HepG2 (cell line): ENCODE measurements around the gene CCBE1. TPM values are rescaled to one million over a fixed set of nuclear protein-coding genes. Genes with fewer than 3 reads are reported as not detected.
A peak's percentile ranks its signal among the peaks of the same experiment; 100 is the strongest.

ENCODE experiments used
- CREB1 ChIP-seq, 2 experiments: fragments of 450-650 bp in 1 of 2; IDR thresholded peaks; 2 replicates each; pipeline ENCODE4 v1.6.1; 2016 to 2017; ENCODE audit warnings: control low read depth in 1 of 2, mild to moderate bottlenecking in 1 of 2, missing compliant biosample characterization in 1 of 2, missing genetic modification characterization in 1 of 2
- FOXA1 ChIP-seq, 2 experiments: fragments of 450-650 bp in 1 of 2; sonication (generic) in 1 of 2; formaldehyde crosslinking in 1 of 2; IDR thresholded peaks; 2 replicates each; pipeline versions ENCODE4 v1.4.0 to v1.6.1; 2016 to 2020; ENCODE audit warnings: missing genetic modification reagents in 1 of 2
- FOXO1 ChIP-seq: sonication (generic); formaldehyde crosslinking; IDR thresholded peaks from 2 replicates; pipeline ENCODE4 v1.4.0; 2020; ENCODE audit warnings: missing genetic modification reagents
- GATAD2A ChIP-seq: IDR thresholded peaks from 2 replicates; pipeline ENCODE4 v1.6.1; 2016
- HMG20A ChIP-seq: IDR thresholded peaks from 2 replicates; pipeline ENCODE4 v1.6.1; 2016; ENCODE audit warnings: borderline replicate concordance
- HOXA3 ChIP-seq: sonication (generic); formaldehyde crosslinking; IDR thresholded peaks from 2 replicates; pipeline ENCODE4 v1.5.0; 2020; ENCODE audit warnings: missing genetic modification reagents
- KAT7 ChIP-seq: IDR thresholded peaks from 2 replicates; pipeline ENCODE4 v1.6.1; 2018; ENCODE audit warnings: borderline replicate concordance, missing compliant biosample characterization
- KLF13 ChIP-seq: sonication (generic); formaldehyde crosslinking; IDR thresholded peaks from 2 replicates; pipeline ENCODE4 v1.4.0; 2020; ENCODE audit warnings: mild to moderate bottlenecking, missing genetic modification reagents
- MED1 ChIP-seq: sonication (generic); formaldehyde crosslinking; IDR thresholded peaks from 2 replicates; pipeline ENCODE4 v1.4.0; 2020; ENCODE audit warnings: missing genetic modification reagents
- MIER2 ChIP-seq: IDR thresholded peaks from 2 replicates; pipeline ENCODE4 v1.6.1; 2016; ENCODE audit warnings: missing biosample characterization, missing genetic modification reagents
- NCOR1 ChIP-seq: fragments of 200-600 bp; sonication (generic); IDR thresholded peaks from 2 replicates; pipeline ENCODE4 v1.7.0; 2017; ENCODE audit warnings: antibody characterized with exemption, low read length, borderline replicate concordance
- NFKBIZ ChIP-seq: IDR thresholded peaks from 2 replicates; pipeline ENCODE4 v1.6.1; 2018; ENCODE audit warnings: missing genetic modification reagents, missing compliant biosample characterization
- TGIF2 ChIP-seq: IDR thresholded peaks from 2 replicates; pipeline ENCODE4 v1.6.1; 2016; ENCODE audit warnings: control low read depth, missing compliant biosample characterization
- ZNF143 ChIP-seq: sonication (generic); formaldehyde crosslinking; IDR thresholded peaks from 2 replicates; pipeline ENCODE4 v1.4.0; 2020; ENCODE audit warnings: missing genetic modification reagents
- ZNF468 ChIP-seq: sonication (generic); formaldehyde crosslinking; IDR thresholded peaks from 2 replicates; pipeline ENCODE4 v1.8.0; 2022; ENCODE audit warnings: mild to moderate bottlenecking, moderate library complexity, missing genetic modification reagents
- ZNF7 ChIP-seq: IDR thresholded peaks from 2 replicates; pipeline ENCODE4 v1.6.1; 2016; ENCODE audit warnings: missing biosample characterization, missing genetic modification reagents
- ZNF724P ChIP-seq: sonication (generic); formaldehyde crosslinking; IDR thresholded peaks from 2 replicates; pipeline ENCODE4 v1.8.0; 2022; ENCODE audit warnings: missing genetic modification reagents, borderline replicate concordance
- polyA plus RNA-seq, 8 experiments: library from polyadenylated mRNA; depleted of rRNA in 3 of 8; stranded (reverse) in 7 of 8; unstranded in 1 of 8; fragments of >200 nt; fragmentation: Illumina TruSeq in 4 of 8; extraction: Trizol in 4 of 8; gene quantifications; 2 replicates each; pipeline versions ENCODE4 v1.2.1 to v1.2.3, GENCODE V29; 2011 to 2016; ENCODE audit warnings: low read depth in 4 of 8, missing spikeins in 1 of 8, mixed read lengths in 1 of 8; ENCODE audit not compliant: insufficient read depth in 1 of 8
- total RNA-seq, 5 experiments: library from RNA; depleted of rRNA; stranded (reverse); fragments of >200 nt; fragmentation: Illumina TruSeq; extraction: Trizol; gene quantifications; 2 replicates each; pipeline ENCODE4 v1.2.3, GENCODE V29; 2016; ENCODE audit warnings: low read depth in 1 of 5
- TF ChIP-seq, protein P1 (sequence below): IDR thresholded peaks from 2 replicates; pipeline ENCODE4 v1.6.1; 2016; ENCODE audit warnings: low read depth
- TF ChIP-seq, protein P2 (sequence below): sonication (generic); formaldehyde crosslinking; IDR thresholded peaks from 2 replicates; pipeline ENCODE4 v1.5.0; 2020; ENCODE audit warnings: mild to moderate bottlenecking, missing genetic modification reagents
- TF ChIP-seq, protein P3 (sequence below): IDR thresholded peaks from 2 replicates; pipeline ENCODE4 v1.6.1; 2016; ENCODE audit warnings: mild to moderate bottlenecking
- TF ChIP-seq, protein P4 (sequence below): sonication (generic); formaldehyde crosslinking; IDR thresholded peaks from 2 replicates; pipeline ENCODE4 v1.9.0; 2022; ENCODE audit warnings: low read depth, missing genetic modification reagents
- TF ChIP-seq, protein P5 (sequence below): IDR thresholded peaks from 2 replicates; pipeline ENCODE4 v1.6.1; 2016; ENCODE audit warnings: missing genetic modification reagents, missing compliant biosample characterization
- TF ChIP-seq, protein P6 (sequence below), 2 experiments: fragments of 450-650 bp in 1 of 2; sonication (generic) in 1 of 2; formaldehyde crosslinking; IDR thresholded peaks; 2 replicates each; pipeline versions ENCODE4 v1.5.0 to v1.8.0; 2020 to 2022; ENCODE audit warnings: mild to moderate bottlenecking in 1 of 2, missing genetic modification reagents in 1 of 2

The CCBE1 gene
- total and polyA plus RNA-seq, 2 of the 13 experiments (the other 11 are each of a cell fraction or from before 2014, with no cell fraction given) = not detected

DNA sequence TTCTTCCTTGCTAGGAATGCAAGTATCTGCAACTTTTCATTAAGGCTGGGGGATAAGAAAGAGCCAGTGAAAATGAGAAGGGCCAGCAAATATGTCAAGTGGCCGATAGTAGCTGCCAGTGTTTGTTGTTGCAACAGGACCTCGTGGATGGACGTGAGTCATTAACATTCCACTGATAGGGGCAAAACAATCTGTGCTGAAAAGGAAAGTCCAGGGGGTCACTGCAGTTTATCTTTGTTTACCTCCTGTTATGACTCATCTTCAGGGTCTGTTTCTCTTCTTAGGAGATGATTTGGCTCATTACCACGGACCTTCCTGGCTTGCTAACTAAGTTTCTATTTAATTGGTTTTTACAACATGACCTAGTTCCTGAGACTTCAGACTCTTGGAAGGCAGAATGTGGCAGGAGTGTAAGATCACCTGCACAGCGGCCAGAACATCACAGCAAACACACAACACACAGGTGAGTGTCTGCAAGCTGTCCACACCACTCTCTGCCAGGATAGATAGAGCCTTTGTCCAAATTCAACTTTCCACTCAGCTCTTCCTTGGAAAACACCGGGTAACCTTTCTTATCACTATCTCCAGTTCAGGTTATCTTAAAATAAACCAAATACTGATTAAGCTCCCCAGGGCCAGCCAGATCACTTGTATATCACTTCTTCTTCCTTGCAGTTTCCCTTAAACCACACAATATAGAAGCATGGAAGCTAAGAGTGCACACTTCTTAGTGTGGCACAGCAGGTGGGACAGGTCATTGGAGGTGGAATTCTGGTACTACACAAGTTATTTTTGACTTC, 180.7 kb downstream of the CCBE1 start (continued):
- TF ChIP-seq ZNF468 (CRISPR knock-in tag) = no peak
- peak; percentile 41; the same call in 1 of the 2 replicates for TF ChIP-seq CREB1 (IDR thresholded peaks at IDR 0.05)
- peak; percentile 46; the same call in 1 of the 2 replicates for TF ChIP-seq CREB1 (CRISPR knock-in tag; IDR thresholded peaks at IDR 0.05)
- TF ChIP-seq MIER2 (CRISPR knock-in tag) = peak; percentile 92
- TF ChIP-seq, protein P1, sequence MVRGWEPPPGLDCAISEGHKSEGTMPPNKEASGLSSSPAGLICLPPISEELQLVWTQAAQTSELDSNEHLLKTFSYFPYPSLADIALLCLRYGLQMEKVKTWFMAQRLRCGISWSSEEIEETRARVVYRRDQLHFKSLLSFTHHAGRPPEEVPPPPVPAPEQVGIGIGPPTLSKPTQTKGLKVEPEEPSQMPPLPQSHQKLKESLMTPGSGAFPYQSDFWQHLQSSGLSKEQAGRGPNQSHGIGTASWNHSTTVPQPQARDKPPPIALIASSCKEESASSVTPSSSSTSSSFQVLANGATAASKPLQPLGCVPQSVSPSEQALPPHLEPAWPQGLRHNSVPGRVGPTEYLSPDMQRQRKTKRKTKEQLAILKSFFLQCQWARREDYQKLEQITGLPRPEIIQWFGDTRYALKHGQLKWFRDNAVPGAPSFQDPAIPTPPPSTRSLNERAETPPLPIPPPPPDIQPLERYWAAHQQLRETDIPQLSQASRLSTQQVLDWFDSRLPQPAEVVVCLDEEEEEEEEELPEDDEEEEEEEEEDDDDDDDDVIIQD (CRISPR knock-in tag) = peak; percentile 60
- TF ChIP-seq NCOR1 = peak; percentile 60; the same call in 1 of the 2 replicates
- TF ChIP-seq NFKBIZ (CRISPR knock-in tag) = peak; percentile 44; the same call in 1 of the 2 replicates
- no peak for TF ChIP-seq ZNF724P
- TF ChIP-seq, protein P2, sequence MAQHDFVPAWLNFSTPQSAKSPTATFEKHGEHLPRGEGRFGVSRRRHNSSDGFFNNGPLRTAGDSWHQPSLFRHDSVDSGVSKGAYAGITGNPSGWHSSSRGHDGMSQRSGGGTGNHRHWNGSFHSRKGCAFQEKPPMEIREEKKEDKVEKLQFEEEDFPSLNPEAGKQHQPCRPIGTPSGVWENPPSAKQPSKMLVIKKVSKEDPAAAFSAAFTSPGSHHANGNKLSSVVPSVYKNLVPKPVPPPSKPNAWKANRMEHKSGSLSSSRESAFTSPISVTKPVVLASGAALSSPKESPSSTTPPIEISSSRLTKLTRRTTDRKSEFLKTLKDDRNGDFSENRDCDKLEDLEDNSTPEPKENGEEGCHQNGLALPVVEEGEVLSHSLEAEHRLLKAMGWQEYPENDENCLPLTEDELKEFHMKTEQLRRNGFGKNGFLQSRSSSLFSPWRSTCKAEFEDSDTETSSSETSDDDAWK (CRISPR knock-in tag) = no peak
- TF ChIP-seq ZNF143 (CRISPR knock-in tag) = no peak
- peak; percentile 97 for TF ChIP-seq FOXO1 (CRISPR knock-in tag)
- no peak for TF ChIP-seq ZNF7 (CRISPR knock-in tag)
- TF ChIP-seq, protein P3, sequence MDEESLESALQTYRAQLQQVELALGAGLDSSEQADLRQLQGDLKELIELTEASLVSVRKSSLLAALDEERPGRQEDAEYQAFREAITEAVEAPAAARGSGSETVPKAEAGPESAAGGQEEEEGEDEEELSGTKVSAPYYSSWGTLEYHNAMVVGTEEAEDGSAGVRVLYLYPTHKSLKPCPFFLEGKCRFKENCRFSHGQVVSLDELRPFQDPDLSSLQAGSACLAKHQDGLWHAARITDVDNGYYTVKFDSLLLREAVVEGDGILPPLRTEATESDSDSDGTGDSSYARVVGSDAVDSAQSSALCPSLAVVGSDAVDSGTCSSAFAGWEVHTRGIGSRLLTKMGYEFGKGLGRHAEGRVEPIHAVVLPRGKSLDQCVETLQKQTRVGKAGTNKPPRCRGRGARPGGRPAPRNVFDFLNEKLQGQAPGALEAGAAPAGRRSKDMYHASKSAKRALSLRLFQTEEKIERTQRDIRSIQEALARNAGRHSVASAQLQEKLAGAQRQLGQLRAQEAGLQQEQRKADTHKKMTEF = peak; percentile 87
- TF ChIP-seq GATAD2A (CRISPR knock-in tag) = peak; percentile 88
- TF ChIP-seq HMG20A = peak; percentile 98
- TF ChIP-seq MED1 (CRISPR knock-in tag) = peak; percentile 81
- TF ChIP-seq, protein P4, sequence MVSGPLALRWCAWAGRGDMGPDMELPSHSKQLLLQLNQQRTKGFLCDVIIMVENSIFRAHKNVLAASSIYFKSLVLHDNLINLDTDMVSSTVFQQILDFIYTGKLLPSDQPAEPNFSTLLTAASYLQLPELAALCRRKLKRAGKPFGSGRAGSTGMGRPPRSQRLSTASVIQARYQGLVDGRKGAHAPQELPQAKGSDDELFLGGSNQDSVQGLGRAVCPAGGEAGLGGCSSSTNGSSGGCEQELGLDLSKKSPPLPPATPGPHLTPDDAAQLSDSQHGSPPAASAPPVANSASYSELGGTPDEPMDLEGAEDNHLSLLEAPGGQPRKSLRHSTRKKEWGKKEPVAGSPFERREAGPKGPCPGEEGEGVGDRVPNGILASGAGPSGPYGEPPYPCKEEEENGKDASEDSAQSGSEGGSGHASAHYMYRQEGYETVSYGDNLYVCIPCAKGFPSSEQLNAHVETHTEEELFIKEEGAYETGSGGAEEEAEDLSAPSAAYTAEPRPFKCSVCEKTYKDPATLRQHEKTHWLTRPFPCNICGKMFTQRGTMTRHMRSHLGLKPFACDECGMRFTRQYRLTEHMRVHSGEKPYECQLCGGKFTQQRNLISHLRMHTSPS = no peak
- peak; percentile 39; the same call in 1 of the 2 replicates for TF ChIP-seq TGIF2 (CRISPR knock-in tag)
- TF ChIP-seq, protein P5, sequence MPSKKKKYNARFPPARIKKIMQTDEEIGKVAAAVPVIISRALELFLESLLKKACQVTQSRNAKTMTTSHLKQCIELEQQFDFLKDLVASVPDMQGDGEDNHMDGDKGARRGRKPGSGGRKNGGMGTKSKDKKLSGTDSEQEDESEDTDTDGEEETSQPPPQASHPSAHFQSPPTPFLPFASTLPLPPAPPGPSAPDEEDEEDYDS = no peak; the same call in 1 of the 2 replicates
- peak; percentile 13; the same call in 1 of the 2 replicates for TF ChIP-seq FOXA1 (IDR thresholded peaks at IDR 0.05)
- peak; percentile 80 for TF ChIP-seq FOXA1 (CRISPR knock-in tag; IDR thresholded peaks at IDR 0.05)
- TF ChIP-seq KLF13 (CRISPR knock-in tag) = no peak
- TF ChIP-seq HOXA3 (CRISPR knock-in tag) = peak; percentile 24; the same call in 1 of the 2 replicates
- TF ChIP-seq, protein P6, sequence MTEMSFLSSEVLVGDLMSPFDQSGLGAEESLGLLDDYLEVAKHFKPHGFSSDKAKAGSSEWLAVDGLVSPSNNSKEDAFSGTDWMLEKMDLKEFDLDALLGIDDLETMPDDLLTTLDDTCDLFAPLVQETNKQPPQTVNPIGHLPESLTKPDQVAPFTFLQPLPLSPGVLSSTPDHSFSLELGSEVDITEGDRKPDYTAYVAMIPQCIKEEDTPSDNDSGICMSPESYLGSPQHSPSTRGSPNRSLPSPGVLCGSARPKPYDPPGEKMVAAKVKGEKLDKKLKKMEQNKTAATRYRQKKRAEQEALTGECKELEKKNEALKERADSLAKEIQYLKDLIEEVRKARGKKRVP (CRISPR knock-in tag; IDR thresholded peaks at IDR 0.05) = peak in 1 of 2 experiments; percentile 72; a peak in 2 of 4 replicates
- no peak for TF ChIP-seq KAT7 (CRISPR knock-in tag)
